Neural cell (in vitro differentiated cells): ENCODE data around the gene BRDT.

Experiments
- CTCF ChIP-seq: fragments of 450-650 bp; IDR thresholded peaks from 2 replicates; pipeline ENCODE4 v1.5.1; 2014; ENCODE audit warnings: antibody characterized with exemption, mild to moderate bottlenecking, moderate library complexity; ENCODE audit not compliant: poor library complexity, severe bottlenecking
- EZH2 ChIP-seq: fragments of 200-600, 300-800 bp; shearing (Covaris generic), sonication (generic); IDR thresholded peaks from 2 replicates; pipeline ENCODE4 v1.6.1; 2014; ENCODE audit warnings: antibody characterized with exemption, low read length, borderline replicate concordance, mild to moderate bottlenecking; ENCODE audit not compliant: insufficient read depth, poor library complexity, severe bottlenecking
- POLR2AphosphoS5 ChIP-seq: IDR thresholded peaks from 2 replicates; pipeline ENCODE4 v1.6.1; 2012
- REST ChIP-seq: IDR thresholded peaks from 2 replicates; pipeline ENCODE4 v1.6.1; 2012; ENCODE audit warnings: borderline replicate concordance

- TF ChIP-seq REST (no peak), POLR2AphosphoS5 (no peak), CTCF (no peak), EZH2 (no peak)
These were observed 36.2 kb upstream of the BRDT start for GRCh38 chr1:91913018-91913417.
